ENCODE results near the gene FAM72B.
"Not testable (repeated sequence)": the region's sequence is repeated elsewhere in the genome, so short reads cannot be mapped to it uniquely, and the experiment has no call there.

- not testable (repeated sequence) for TF ChIP-seq CTCF, POLR2A (IDR thresholded peaks at IDR 0.05)
Measured at GRCh38 chr1:121230636-121231035, 46.5 kb upstream of the FAM72B start.

Measured in tibial nerve (tissue), 3 donors.